SK-N-SH (cell line): ENCODE results near the gene NELFB. TPM values are rescaled to one million over a fixed set of nuclear protein-coding genes. Genes with fewer than 3 reads are reported as not detected.

Experiments used
- CTCF ChIA-PET: fragments of 300-600, 350-600 bp; formaldehyde crosslinking; extraction: SDS; loops from one replicate; lab custom pipeline; 2021; lab: Yijun Ruan, JAX
- POLR2A ChIA-PET: fragments of 350-600 bp; sonication (Branson Sonifier 250); formaldehyde crosslinking; extraction: SDS; loops from one replicate; lab custom pipeline; 2020; ENCODE audit warnings: antibody characterized with exemption, inconsistent platforms; lab: Yijun Ruan, JAX
- DNase-seq: peaks from one replicate; pipeline ENCODE4 v3.0.0; 2012
- H2AFZ ChIP-seq: fragments of 200-600 bp; sonication (generic); 2 replicates; pipeline ENCODE4 v1.8.1; 2016; ENCODE audit warnings: antibody characterized with exemption, mild to moderate bottlenecking, low read depth
- H3F3A ChIP-seq: fragments of 200-600 bp; sonication (generic); replicated peaks from 2 replicates; pipeline ENCODE3; 2016; ENCODE audit warnings: antibody characterized with exemption, mild to moderate bottlenecking; ENCODE audit not compliant: insufficient read depth
- H3K27ac ChIP-seq, 2 experiments: fragments of 200-500 bp in 1 of 2; fragments of 200-600 bp in 1 of 2; sonication (Bioruptor generic) in 1 of 2; sonication (generic), shearing (Covaris generic) in 1 of 2; 2 replicates each; pipeline versions ENCODE4 v1.5.1 to v1.6.1; 2014 to 2016; ENCODE audit warnings: low read depth in 2 of 2, inconsistent platforms in 1 of 2, low read length in 1 of 2, mild to moderate bottlenecking in 1 of 2, mixed read lengths in 1 of 2
- H3K27me3 ChIP-seq: fragments of 200-600 bp; sonication (generic), shearing (Covaris generic); 2 replicates; pipeline ENCODE4 v1.6.1; 2016; ENCODE audit warnings: mixed run types; ENCODE audit not compliant: insufficient read depth
- H3K36me3 ChIP-seq, 2 experiments: fragments of 200-500 bp in 1 of 2; fragments of 200-600 bp in 1 of 2; sonication (Bioruptor generic) in 1 of 2; sonication (generic) in 1 of 2; replicated peaks in 1 of 2; 2 replicates each; pipeline versions ENCODE3 to v1.5.1; 2014 to 2016; ENCODE audit warnings: low read length in 1 of 2, mild to moderate bottlenecking in 1 of 2; ENCODE audit not compliant: insufficient read depth in 2 of 2, control insufficient read depth in 1 of 2
- H3K4me1 ChIP-seq, 2 experiments: fragments of 200-500 bp in 1 of 2; fragments of 200-600 bp in 1 of 2; sonication (Bioruptor generic) in 1 of 2; sonication (generic), shearing (Covaris generic) in 1 of 2; 2 replicates each; pipeline versions ENCODE4 v1.5.1 to v1.6.1; 2014 to 2016; ENCODE audit warnings: low read depth in 1 of 2, low read length in 1 of 2, mixed run types in 1 of 2; ENCODE audit not compliant: insufficient read depth in 2 of 2, control insufficient read depth in 1 of 2
- H3K4me2 ChIP-seq: fragments of 200-600 bp; sonication (generic), shearing (Covaris generic); 2 replicates; pipeline ENCODE4 v1.6.1; 2017; ENCODE audit warnings: mixed run types
- H3K4me3 ChIP-seq, 2 experiments: fragments of 200-500 bp in 1 of 2; fragments of 200-600 bp in 1 of 2; sonication (Bioruptor generic) in 1 of 2; sonication (generic), shearing (Covaris generic) in 1 of 2; 2 replicates each; pipeline versions ENCODE4 v1.5.1 to v1.8.1; 2014 to 2016; ENCODE audit warnings: low read depth in 2 of 2, inconsistent platforms in 1 of 2, low read length in 1 of 2, mild to moderate bottlenecking in 1 of 2, mixed read lengths in 1 of 2, moderate library complexity in 1 of 2
- H3K79me2 ChIP-seq: fragments of 200-600 bp; sonication (generic); 2 replicates; pipeline ENCODE4 v1.8.1; 2017; ENCODE audit warnings: mild to moderate bottlenecking; ENCODE audit not compliant: insufficient read depth
- H3K9ac ChIP-seq: fragments of 200-600 bp; sonication (generic); 2 replicates; pipeline ENCODE4 v1.6.1; 2017; ENCODE audit warnings: mixed run types
- H3K9me2 ChIP-seq: fragments of 200-600 bp; sonication (generic); 2 replicates; pipeline ENCODE4 v1.6.1; 2017; ENCODE audit warnings: mixed run types
- H3K9me3 ChIP-seq: fragments of 200-600 bp; sonication (generic); 2 replicates; pipeline ENCODE4 v1.6.1; 2017; ENCODE audit warnings: mixed run types, mild to moderate bottlenecking, moderate library complexity
- H4K20me1 ChIP-seq: fragments of 200-600 bp; sonication (generic); 2 replicates; pipeline ENCODE4 v1.6.1; 2017; ENCODE audit warnings: mild to moderate bottlenecking, mixed run types; ENCODE audit not compliant: insufficient read depth
- EP300 ChIP-seq, 2 experiments: IDR thresholded peaks; 2 replicates each; pipeline versions ENCODE4 v1.4.0 to v1.6.1; 2012; ENCODE audit warnings: borderline replicate concordance in 1 of 2, low read depth in 1 of 2, low read length in 1 of 2
- EZH2phosphoT487 ChIP-seq: fragments of 200-600 bp; sonication (generic); IDR thresholded peaks from 2 replicates; pipeline ENCODE4 v1.6.1; 2017; ENCODE audit warnings: low read depth, mixed run types, mild to moderate bottlenecking, antibody characterized with exemption, moderate library complexity, borderline replicate concordance
- FOXJ3 ChIP-seq: sonication (generic); formaldehyde crosslinking; IDR thresholded peaks from 2 replicates; pipeline ENCODE4 v1.5.1; 2020; ENCODE audit warnings: mild to moderate bottlenecking, missing genetic modification reagents
- GATA2 ChIP-seq: sonication (generic); formaldehyde crosslinking; IDR thresholded peaks from 2 replicates; pipeline ENCODE4 v1.5.0; 2020; ENCODE audit warnings: mild to moderate bottlenecking, missing genetic modification reagents
- NFIC ChIP-seq: IDR thresholded peaks from 2 replicates; pipeline ENCODE4 v1.4.0; 2012; ENCODE audit warnings: borderline replicate concordance
- POLR2AphosphoS5 ChIP-seq: IDR thresholded peaks from 2 replicates; pipeline ENCODE4 v1.6.1; 2012; ENCODE audit warnings: low read depth, low read length
- RCOR1 ChIP-seq: fragments of 150-350 bp; IDR thresholded peaks from 2 replicates; pipeline ENCODE4 v1.6.1; 2017; ENCODE audit warnings: antibody characterized with exemption, low read length
- RFX5 ChIP-seq: IDR thresholded peaks from 2 replicates; pipeline ENCODE4 v1.6.1; 2012; ENCODE audit warnings: mild to moderate bottlenecking, improper control_type of control experiment, low read length
- RXRA ChIP-seq: IDR thresholded peaks from 2 replicates; pipeline ENCODE4 v1.4.0; 2012; ENCODE audit warnings: low read depth, mild to moderate bottlenecking, borderline replicate concordance
- SIN3A ChIP-seq: IDR thresholded peaks from 2 replicates; pipeline ENCODE4 v1.6.1; 2012; ENCODE audit warnings: low read depth, mild to moderate bottlenecking, low read length, moderate library complexity, borderline replicate concordance
- TAF1 ChIP-seq: IDR thresholded peaks from 2 replicates; pipeline ENCODE4 v1.6.1; 2012; ENCODE audit warnings: low read depth, mild to moderate bottlenecking, low read length, moderate library complexity, borderline replicate concordance
- TCF12 ChIP-seq: IDR thresholded peaks from 2 replicates; pipeline ENCODE4 v1.4.0; 2012
- TEAD4 ChIP-seq: IDR thresholded peaks from 2 replicates; pipeline ENCODE4 v1.4.0; 2012; ENCODE audit warnings: mild to moderate bottlenecking, borderline replicate concordance; ENCODE audit not compliant: insufficient read depth
- WGBS: methylation state at CpG from one replicate; pipeline ENCODE4 v1.1.6; 2017; ENCODE audit warnings: low lambda C conversion rate; 5-methylcytosine and 5-hydroxymethylcytosine counted together
- polyA plus RNA-seq, 3 experiments: library from polyadenylated mRNA; depleted of rRNA; stranded (reverse); fragments of >200 nt; gene quantifications; 2 replicates each; pipeline ENCODE4 v1.2.3, GENCODE V29; 2012
- TF ChIP-seq, protein P1 (sequence below): IDR thresholded peaks from 2 replicates; pipeline ENCODE4 v1.4.0; 2012; ENCODE audit warnings: low read depth
- TF ChIP-seq, protein P2 (sequence below): IDR thresholded peaks from 2 replicates; pipeline ENCODE4; 2012
- TF ChIP-seq, protein P3 (sequence below): IDR thresholded peaks from 2 replicates; pipeline ENCODE4 v1.6.1; 2012; ENCODE audit warnings: mild to moderate bottlenecking, low read depth, low read length, moderate library complexity
- TF ChIP-seq, protein P4 (sequence below): IDR thresholded peaks from 2 replicates; pipeline ENCODE4 v1.4.0; 2012; ENCODE audit warnings: low read depth, borderline replicate concordance
- TF ChIP-seq, protein P5 (sequence below): fragments of 150-350 bp; IDR thresholded peaks from 2 replicates; pipeline ENCODE4 v1.6.1; 2016; ENCODE audit warnings: mild to moderate bottlenecking, low read depth, low read length

NELFB gene
- polyA plus RNA-seq, 1 of the 3 experiments (the other 2 are of a cell fraction): 62.7 TPM

DNA sequence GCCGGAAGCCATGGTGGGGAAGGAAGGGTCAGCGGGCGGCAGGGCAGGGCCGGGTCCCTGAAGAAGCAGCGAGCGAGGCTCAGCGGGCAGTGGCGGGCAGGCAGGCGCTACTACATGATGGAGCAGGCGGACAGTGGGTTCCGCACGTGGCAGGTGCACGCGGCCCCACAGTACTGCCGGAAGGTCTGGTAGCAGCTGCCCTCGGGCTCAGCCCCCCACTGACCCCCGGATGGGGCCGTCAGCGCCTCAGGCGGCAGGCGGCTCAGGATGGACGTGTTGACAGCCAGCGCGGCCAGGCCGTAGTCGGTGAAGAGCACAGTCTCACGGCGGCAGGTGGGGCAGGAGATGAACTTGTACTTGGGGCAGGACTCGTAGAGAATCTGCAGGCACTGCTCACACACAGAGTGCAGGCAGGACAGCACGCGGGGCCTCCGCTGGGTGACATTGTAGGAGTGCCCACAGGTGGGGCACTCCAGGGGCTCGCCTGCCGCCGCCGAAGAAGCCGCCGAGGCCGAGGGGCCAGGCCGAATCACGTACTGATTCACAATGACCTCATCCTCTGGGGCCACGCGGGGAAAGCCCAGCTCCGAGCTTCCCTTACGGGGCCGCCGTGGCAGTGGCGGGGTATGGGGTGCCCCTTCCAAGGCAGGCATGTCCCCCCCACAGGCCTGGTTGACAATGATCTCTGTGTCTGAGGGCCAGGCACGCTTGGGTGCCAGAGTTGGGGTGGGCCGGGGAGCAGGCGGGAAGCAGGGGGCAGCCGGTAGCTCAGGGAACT lies 34.6 kb upstream of the NELFB start:
- Histone ChIP-seq H3K79me2 (no peaks in the 10 kb centered on the region), H3K36me3 (peaks cover 0 to 6% of the 10 kb centered on the region in 2 experiments), H3K4me2 (no peak overlapping the region), H3K9me2 (no peaks in the 10 kb centered on the region), H3F3A (no peaks in the 10 kb centered on the region), H3K9me3 (no peaks in the 10 kb centered on the region), H2AFZ (no peak overlapping the region), H3K4me3 (no peak overlapping the region), H3K4me1 (peaks cover 5 to 17% of the 10 kb centered on the region in 2 experiments; a peak in 1 of 4 replicates), H3K9ac (no peak overlapping the region), H4K20me1 (no peaks in the 10 kb centered on the region), H3K27me3 (no peaks in the 10 kb centered on the region), H3K27ac (no peak overlapping the region)
- TF ChIP-seq EP300 (IDR thresholded peaks at IDR 0.05; ENCODE audit: borderline replicate concordance in 1 of 2, low read depth in 1 of 2, low read length in 1 of 2) (no peak), TAF1 (no peak), TEAD4 (no peak), RCOR1 (no peak), GATA2 (CRISPR knock-in tag) (no peak), RFX5 (no peak), TCF12 (no peak), EZH2phosphoT487 (no peak), NFIC (no peak), FOXJ3 (no peak), POLR2AphosphoS5 (no peak), RXRA (no peak), SIN3A (no peak)
- TF ChIP-seq, protein P1, sequence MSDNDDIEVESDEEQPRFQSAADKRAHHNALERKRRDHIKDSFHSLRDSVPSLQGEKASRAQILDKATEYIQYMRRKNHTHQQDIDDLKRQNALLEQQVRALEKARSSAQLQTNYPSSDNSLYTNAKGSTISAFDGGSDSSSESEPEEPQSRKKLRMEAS: no peak
- TF ChIP-seq, protein P2, sequence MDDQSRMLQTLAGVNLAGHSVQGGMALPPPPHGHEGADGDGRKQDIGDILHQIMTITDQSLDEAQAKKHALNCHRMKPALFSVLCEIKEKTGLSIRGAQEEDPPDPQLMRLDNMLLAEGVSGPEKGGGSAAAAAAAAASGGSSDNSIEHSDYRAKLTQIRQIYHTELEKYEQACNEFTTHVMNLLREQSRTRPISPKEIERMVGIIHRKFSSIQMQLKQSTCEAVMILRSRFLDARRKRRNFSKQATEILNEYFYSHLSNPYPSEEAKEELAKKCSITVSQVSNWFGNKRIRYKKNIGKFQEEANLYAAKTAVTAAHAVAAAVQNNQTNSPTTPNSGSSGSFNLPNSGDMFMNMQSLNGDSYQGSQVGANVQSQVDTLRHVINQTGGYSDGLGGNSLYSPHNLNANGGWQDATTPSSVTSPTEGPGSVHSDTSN: no peak
- TF ChIP-seq, protein P3, sequence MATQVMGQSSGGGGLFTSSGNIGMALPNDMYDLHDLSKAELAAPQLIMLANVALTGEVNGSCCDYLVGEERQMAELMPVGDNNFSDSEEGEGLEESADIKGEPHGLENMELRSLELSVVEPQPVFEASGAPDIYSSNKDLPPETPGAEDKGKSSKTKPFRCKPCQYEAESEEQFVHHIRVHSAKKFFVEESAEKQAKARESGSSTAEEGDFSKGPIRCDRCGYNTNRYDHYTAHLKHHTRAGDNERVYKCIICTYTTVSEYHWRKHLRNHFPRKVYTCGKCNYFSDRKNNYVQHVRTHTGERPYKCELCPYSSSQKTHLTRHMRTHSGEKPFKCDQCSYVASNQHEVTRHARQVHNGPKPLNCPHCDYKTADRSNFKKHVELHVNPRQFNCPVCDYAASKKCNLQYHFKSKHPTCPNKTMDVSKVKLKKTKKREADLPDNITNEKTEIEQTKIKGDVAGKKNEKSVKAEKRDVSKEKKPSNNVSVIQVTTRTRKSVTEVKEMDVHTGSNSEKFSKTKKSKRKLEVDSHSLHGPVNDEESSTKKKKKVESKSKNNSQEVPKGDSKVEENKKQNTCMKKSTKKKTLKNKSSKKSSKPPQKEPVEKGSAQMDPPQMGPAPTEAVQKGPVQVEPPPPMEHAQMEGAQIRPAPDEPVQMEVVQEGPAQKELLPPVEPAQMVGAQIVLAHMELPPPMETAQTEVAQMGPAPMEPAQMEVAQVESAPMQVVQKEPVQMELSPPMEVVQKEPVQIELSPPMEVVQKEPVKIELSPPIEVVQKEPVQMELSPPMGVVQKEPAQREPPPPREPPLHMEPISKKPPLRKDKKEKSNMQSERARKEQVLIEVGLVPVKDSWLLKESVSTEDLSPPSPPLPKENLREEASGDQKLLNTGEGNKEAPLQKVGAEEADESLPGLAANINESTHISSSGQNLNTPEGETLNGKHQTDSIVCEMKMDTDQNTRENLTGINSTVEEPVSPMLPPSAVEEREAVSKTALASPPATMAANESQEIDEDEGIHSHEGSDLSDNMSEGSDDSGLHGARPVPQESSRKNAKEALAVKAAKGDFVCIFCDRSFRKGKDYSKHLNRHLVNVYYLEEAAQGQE: no peak
- TF ChIP-seq, protein P4, sequence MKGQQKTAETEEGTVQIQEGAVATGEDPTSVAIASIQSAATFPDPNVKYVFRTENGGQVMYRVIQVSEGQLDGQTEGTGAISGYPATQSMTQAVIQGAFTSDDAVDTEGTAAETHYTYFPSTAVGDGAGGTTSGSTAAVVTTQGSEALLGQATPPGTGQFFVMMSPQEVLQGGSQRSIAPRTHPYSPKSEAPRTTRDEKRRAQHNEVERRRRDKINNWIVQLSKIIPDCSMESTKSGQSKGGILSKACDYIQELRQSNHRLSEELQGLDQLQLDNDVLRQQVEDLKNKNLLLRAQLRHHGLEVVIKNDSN: no peak
- TF ChIP-seq, protein P5, sequence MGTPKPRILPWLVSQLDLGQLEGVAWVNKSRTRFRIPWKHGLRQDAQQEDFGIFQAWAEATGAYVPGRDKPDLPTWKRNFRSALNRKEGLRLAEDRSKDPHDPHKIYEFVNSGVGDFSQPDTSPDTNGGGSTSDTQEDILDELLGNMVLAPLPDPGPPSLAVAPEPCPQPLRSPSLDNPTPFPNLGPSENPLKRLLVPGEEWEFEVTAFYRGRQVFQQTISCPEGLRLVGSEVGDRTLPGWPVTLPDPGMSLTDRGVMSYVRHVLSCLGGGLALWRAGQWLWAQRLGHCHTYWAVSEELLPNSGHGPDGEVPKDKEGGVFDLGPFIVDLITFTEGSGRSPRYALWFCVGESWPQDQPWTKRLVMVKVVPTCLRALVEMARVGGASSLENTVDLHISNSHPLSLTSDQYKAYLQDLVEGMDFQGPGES: no peak
- 95% methylated on average over 28 of the region's 52 CpGs for WGBS
- POLR2A ChIA-PET: interaction anchor here (1.1 kb wide), 1 partner anchor 19 kb away, joined by 3 read pairs; no protein-coding TSS in a partner anchor
- no peak for DNase-seq
- CTCF ChIA-PET: interaction anchor here (0.9 to 1.5 kb wide), 3 partner anchors 16 to 102 kb away, joined by 3 read pairs; no protein-coding TSS in a partner anchor
